HUES64 (cell line): ENCODE data around the gene MMP12.

Experiments used
- H3K27ac ChIP-seq: 2 replicates; pipeline ENCODE4 v1.7.0; 2013; ENCODE audit warnings: low read depth, low read length, inconsistent platforms
- H3K27me3 ChIP-seq: 2 replicates; pipeline ENCODE4 v1.6.1; 2013; ENCODE audit warnings: mild to moderate bottlenecking, low read length; ENCODE audit not compliant: insufficient read depth
- H3K36me3 ChIP-seq: 2 replicates; pipeline ENCODE4 v1.6.1; 2013; ENCODE audit warnings: mild to moderate bottlenecking, low read length; ENCODE audit not compliant: insufficient read depth
- H3K4me1 ChIP-seq: 2 replicates; pipeline ENCODE4 v1.6.1; 2013; ENCODE audit warnings: mild to moderate bottlenecking, low read length, moderate library complexity; ENCODE audit not compliant: insufficient read depth
- H3K4me3 ChIP-seq: 2 replicates; pipeline ENCODE4 v1.5.1; 2013; ENCODE audit warnings: mild to moderate bottlenecking, low read length, moderate library complexity
- H3K9ac ChIP-seq: 2 replicates; pipeline ENCODE4 v1.6.1; 2013; ENCODE audit warnings: mild to moderate bottlenecking, low read depth, low read length
- H3K9me3 ChIP-seq: 2 replicates; pipeline ENCODE4 v1.6.1; 2013; ENCODE audit warnings: low read depth, low read length; ENCODE audit not compliant: insufficient read depth
- WGBS: fragments of 150-250, 120-280 bp; methylation state at CpG from one replicate; pipeline ENCODE4 v1.1.7; 2013; ENCODE audit warnings: missing lambda C conversion rate; 5-methylcytosine and 5-hydroxymethylcytosine counted together

Gene MMP12

GRCh38 chr11:102831128-102831488, 43.7 kb downstream of the MMP12 start:
- Histone ChIP-seq H3K4me3 (no peak overlapping the region), H3K27me3 (no peaks in the 10 kb centered on the region), H3K4me1 (peaks cover 9% of the 10 kb centered on the region), H3K36me3 (no peaks in the 10 kb centered on the region), H3K9me3 (peaks cover 2% of the 10 kb centered on the region; the same call in 1 of the 2 replicates), H3K9ac (no peak overlapping the region), H3K27ac (no peak overlapping the region)
- 92% methylated on average over 1 of the region's 2 CpGs for WGBS

DNA sequence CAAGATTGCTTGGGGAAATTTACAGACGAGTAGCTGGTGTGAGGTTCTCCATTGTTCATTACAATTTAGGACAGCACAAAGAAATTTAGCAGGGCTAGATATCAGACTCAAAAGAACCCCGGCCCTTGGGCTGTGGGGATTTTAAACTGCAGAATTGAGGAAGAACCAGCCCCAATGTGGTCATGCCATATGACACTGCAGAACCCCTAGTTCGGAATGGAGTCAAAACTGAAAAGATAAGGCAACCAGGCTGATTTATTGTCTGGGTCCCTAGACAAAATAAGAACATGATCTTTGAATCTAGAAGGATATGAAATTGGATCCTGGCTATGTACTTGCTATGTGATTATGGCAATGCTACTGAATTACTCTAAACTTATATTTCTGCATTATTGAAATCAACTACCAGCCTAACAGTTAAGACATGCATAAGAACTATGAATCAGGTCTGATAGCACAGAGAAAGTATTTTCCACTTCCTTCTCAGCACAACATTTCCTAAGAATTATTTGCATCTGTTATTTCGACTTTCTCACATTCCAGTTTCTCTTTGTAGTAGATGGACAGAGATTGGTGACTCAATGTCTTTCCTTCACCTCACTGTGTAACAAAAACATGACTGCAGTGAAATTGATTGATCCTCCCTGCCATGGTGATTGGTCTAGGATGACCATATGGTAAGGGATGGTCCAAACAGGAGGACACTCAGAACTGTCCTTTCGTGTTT, 44.6 kb downstream of the MMP12 start:
- 92% methylated on average over 4 of the region's 5 CpGs for WGBS
- H3K27ac ChIP-seq: no peak overlapping the region

DNA sequence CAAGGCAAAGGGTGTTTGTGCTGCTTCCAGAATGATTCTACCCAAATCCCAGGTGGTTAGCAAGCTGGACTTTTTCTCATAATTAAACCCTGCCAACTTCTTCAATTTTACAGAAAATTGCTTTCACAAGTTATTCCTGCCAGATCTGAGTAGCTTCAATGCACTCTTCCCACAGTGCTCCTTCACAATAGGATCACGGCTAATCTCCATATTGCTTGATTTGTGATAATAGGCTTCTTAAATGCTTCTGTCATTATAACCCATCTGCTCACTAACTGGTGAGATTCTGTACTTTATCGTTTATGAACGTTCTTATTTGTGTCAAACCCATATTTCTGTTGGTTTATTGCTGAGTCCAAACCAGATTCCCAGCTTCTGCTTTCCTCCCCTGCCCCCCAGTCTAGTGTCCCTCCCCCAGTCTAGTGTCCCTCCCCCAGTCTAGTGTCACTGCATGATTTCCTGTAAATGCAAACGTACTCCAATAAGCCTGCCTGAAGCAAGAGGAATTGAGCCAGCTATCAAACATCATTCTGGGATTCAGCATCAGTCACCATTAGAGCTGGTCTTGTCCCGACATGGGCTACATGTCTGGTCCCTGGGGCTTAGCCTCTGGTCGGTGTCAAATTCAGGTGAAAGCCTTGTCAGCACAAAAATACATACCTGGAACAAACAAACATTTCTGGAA, 45.3 kb downstream of the MMP12 start:
- Histone ChIP-seq H3K27ac (no peak overlapping the region), H3K27me3 (no peaks in the 10 kb centered on the region)

More for the DNA sequence above, 44.6 kb downstream of the MMP12 start:
- Histone ChIP-seq H3K4me3 (no peak overlapping the region), H3K9me3 (peaks cover 9% of the 10 kb centered on the region; the same call in 1 of the 2 replicates), H3K9ac (no peak overlapping the region), H3K4me1 (no peaks in the 10 kb centered on the region), H3K27me3 (no peaks in the 10 kb centered on the region), H3K36me3 (no peaks in the 10 kb centered on the region)

DNA sequence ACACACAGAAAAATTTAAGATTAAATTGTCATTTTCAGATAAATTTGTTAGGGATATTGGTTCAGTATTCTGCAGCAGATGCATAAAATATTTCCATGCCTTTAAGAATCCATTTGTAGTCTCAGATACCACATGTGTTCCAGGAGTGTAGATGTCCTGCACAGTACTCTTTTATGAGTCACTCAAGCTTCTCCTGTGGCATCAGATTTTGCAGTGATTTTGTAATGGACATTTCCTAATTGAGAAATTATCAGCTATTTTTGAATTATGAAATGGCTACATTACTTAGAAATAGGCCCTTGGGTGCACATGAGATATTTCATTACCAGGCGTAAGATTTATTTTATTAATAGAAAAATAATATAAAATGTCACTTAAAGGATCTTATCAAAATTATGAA, 50.2 kb downstream of the MMP12 start:
- WGBS: no CpG with 5 or more reads among the region's 1 CpG
- H3K36me3 ChIP-seq: no peaks in the 10 kb centered on the region
- H3K9me3 ChIP-seq: peaks cover 9% of the 10 kb centered on the region; the same call in 1 of the 2 replicates
- no peaks in the 10 kb centered on the region for H3K4me1 ChIP-seq
- no peak overlapping the region for H3K4me3 ChIP-seq
- no peak overlapping the region for H3K27ac ChIP-seq
- H3K9ac ChIP-seq: no peak overlapping the region
- H3K27me3 ChIP-seq: no peaks in the 10 kb centered on the region

More for the DNA sequence above, 45.3 kb downstream of the MMP12 start:
- Histone ChIP-seq H3K4me3 (no peak overlapping the region), H3K9me3 (peaks cover 9% of the 10 kb centered on the region; the same call in 1 of the 2 replicates), H3K9ac (no peak overlapping the region), H3K36me3 (no peaks in the 10 kb centered on the region), H3K4me1 (no peaks in the 10 kb centered on the region)
- WGBS: 90% methylated on average over 6 of the region's 6 CpGs

DNA sequence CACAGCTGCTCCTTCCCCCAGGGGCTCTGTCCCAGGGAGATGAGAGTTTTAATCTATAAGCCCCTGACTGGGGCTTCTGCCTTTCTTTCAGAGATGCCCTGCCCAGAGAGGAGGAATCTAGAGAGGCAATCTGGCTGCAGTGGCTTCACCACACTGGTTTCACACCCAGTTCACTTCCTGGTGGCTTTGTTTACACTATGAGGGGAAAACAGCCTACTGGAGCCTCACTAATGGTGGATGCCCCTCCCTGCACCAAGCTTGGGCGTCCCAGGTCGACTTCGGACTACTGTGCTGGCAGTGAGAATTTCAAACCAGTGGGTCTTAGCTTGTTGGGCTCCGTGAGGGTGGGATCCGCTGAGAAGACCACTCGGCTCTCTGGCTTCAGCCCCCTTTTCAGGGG, 55.3 kb downstream of the MMP12 start:
- Histone ChIP-seq H3K4me3 (no peak overlapping the region), H3K27me3 (no peaks in the 10 kb centered on the region), H3K9me3 (no peaks in the 10 kb centered on the region), H3K4me1 (no peaks in the 10 kb centered on the region), H3K36me3 (no peaks in the 10 kb centered on the region), H3K9ac (no peak overlapping the region), H3K27ac (no peak overlapping the region)
- 90% methylated on average over 6 of the region's 6 CpGs for WGBS

DNA sequence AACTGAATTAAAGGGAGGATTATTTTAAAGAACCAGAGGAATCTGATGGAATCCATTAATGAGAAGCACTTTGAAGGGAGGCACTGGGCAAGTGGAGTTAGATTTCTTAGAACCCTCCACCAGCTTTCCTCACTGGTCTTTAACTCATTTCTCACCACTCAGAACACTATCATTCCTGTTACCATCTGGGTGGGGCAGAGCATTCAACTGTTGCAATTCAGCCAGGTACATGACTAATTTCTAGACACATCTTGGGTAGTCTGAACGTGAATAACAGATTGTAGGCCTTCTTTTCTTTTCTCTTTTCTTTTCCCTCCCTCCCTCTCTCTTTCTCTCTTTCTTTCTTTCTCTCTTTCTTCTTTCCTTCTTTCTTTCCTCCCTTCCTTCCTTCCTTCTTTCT, 61.3 kb downstream of the MMP12 start:
- Histone ChIP-seq H3K9me3 (no peaks in the 10 kb centered on the region), H3K36me3 (no peaks in the 10 kb centered on the region), H3K27ac (no peak overlapping the region), H3K4me1 (no peaks in the 10 kb centered on the region), H3K27me3 (no peaks in the 10 kb centered on the region), H3K9ac (no peak overlapping the region), H3K4me3 (no peak overlapping the region)
- 92% methylated on average over 1 of the region's 1 CpG for WGBS
